PC-9 (cell line): Measurements from ENCODE around the gene FAM222B. TPM values are rescaled to one million over a fixed set of nuclear protein-coding genes. Genes with fewer than 3 reads are reported as not detected.
A peak's percentile ranks its signal among the peaks of the same experiment; 100 is the strongest.

ENCODE experiments used
- BruUV-seq: library from RNA; stranded (reverse); fragments of 400-500 nt; replicated peaks from 2 replicates; lab custom pipeline; 2021; lab: Mats Ljungman, UMichigan
- CTCF ChIA-PET: fragments of 300-600 bp; sonication (Branson Sonifier 250); formaldehyde crosslinking; loops from one replicate; lab custom pipeline; 2022; ENCODE audit warnings: antibody characterized with exemption; lab: Charles Lee
- POLR2A ChIA-PET: fragments of 300-600 bp; sonication (Branson Sonifier 250); formaldehyde crosslinking; loops from one replicate; lab custom pipeline; 2022; ENCODE audit warnings: antibody characterized with exemption; ENCODE audit not compliant: unreplicated experiment; lab: Charles Lee
- DNase-seq, 2 experiments: peaks; one replicate each; pipeline versions ENCODE4 v3.0.0 to v3.0.0-alpha.2; 2015 to 2022; ENCODE audit warnings: mixed read lengths in 1 of 2
- H2AFZ ChIP-seq: fragments of 200-600 bp; sonication (generic); 2 replicates; pipeline ENCODE4 v1.8.1; 2017; ENCODE audit warnings: antibody characterized with exemption
- H3F3A ChIP-seq: fragments of 200-600 bp; sonication (generic); 2 replicates; pipeline ENCODE4 v1.8.1; 2017; ENCODE audit warnings: antibody characterized with exemption, mild to moderate bottlenecking, low read depth; ENCODE audit not compliant: insufficient read depth
- H3K27ac ChIP-seq: fragments of 200-600 bp; sonication (generic); 2 replicates; pipeline ENCODE4 v1.6.1; 2016; ENCODE audit warnings: mixed run types
- H3K27me3 ChIP-seq: fragments of 200-600 bp; sonication (generic); 2 replicates; pipeline ENCODE4 v1.6.1; 2016; ENCODE audit warnings: low read depth, mixed run types; ENCODE audit not compliant: insufficient read depth
- H3K36me3 ChIP-seq: fragments of 200-600 bp; sonication (generic); 2 replicates; pipeline ENCODE4 v1.6.1; 2016; ENCODE audit warnings: low read depth, mixed run types
- H3K4me1 ChIP-seq: fragments of 200-600 bp; sonication (generic); replicated peaks from 2 replicates; pipeline ENCODE4 v1.6.1; 2016; ENCODE audit warnings: mixed run types; ENCODE audit not compliant: insufficient read depth
- H3K4me2 ChIP-seq: fragments of 200-600 bp; sonication (generic); 2 replicates; pipeline ENCODE4 v1.6.1; 2017; ENCODE audit warnings: mixed run types
- H3K4me3 ChIP-seq: fragments of 200-600 bp; sonication (generic); 2 replicates; pipeline ENCODE4 v1.6.1; 2016; ENCODE audit warnings: mixed run types
- H3K79me2 ChIP-seq: fragments of 200-600 bp; sonication (generic); 2 replicates; pipeline ENCODE4 v1.6.1; 2017; ENCODE audit warnings: low read depth, mixed run types
- H3K9me2 ChIP-seq: fragments of 200-600 bp; sonication (generic); 2 replicates; pipeline ENCODE4 v1.8.1; 2017; ENCODE audit warnings: mild to moderate bottlenecking; ENCODE audit not compliant: insufficient read depth
- H3K9me3 ChIP-seq: fragments of 200-600 bp; sonication (generic); 2 replicates; pipeline ENCODE4 v1.8.1; 2016; ENCODE audit warnings: low read depth; ENCODE audit not compliant: insufficient read depth
- H4K20me1 ChIP-seq: fragments of 200-600 bp; sonication (generic); 2 replicates; pipeline ENCODE4 v1.8.1; 2017; ENCODE audit not compliant: insufficient read depth
- EZH2 ChIP-seq: fragments of 200-600 bp; sonication (generic); IDR thresholded peaks from 2 replicates; pipeline ENCODE4 v1.8.0; 2017; ENCODE audit warnings: antibody characterized with exemption, low read depth
- intact Hi-C: fragments of 100-400 bp; cut with micrococcal nuclease; formaldehyde crosslinking; loops from one replicate; pipeline ENCODE4 v1.10.0; 2022; ENCODE audit not compliant: unreplicated experiment
- total RNA-seq: library from RNA; stranded (reverse); gene quantifications from 2 replicates; pipeline ENCODE4 v1.2.3, GENCODE V29; 2021
- TF ChIP-seq, protein P1 (sequence below): fragments of 200-600 bp; sonication (generic); conservative IDR thresholded peaks from 2 replicates; pipeline ENCODE4 v1.6.1; 2017; ENCODE audit warnings: mixed run types, antibody characterized with exemption, mild to moderate bottlenecking, moderate library complexity

The FAM222B gene
- total RNA-seq, 1 experiment from 2014 or later: 26.4 TPM

DNA sequence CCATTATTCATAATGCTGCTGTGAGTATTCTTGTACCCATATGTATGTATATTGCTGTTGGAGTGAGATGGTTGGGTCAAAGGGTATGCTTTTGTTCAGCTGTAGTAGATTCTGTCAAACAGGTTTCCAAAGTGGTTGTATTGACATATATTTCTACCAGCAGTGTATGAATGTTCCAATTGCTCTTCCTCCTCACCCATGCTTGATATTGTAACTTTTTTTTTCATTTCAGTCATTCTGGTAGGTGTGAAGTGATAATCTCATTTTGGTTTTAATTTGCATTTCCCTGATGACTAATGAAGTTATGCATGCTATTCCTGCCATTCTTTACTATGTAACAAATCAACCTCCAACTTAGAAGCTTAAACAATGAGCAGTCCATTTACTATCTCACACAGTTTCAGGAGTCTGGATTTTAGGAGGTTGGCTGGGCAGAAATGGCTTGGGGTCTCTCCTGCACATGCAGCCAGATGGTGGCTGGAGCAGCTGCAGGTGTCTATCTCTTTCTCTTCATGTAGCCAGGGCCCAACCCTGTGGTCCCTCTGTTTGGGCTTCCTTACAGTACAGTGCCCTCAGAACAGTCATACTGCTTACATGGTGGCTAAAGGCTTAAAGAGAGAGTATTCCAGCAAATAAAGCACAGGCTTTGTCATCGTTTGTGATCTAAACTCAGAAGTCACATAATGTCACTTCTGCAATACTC lies 33.4 kb upstream of the FAM222B start:
- H3F3A ChIP-seq: peaks cover 6% of the 10 kb centered on the region; the same call in 1 of the 2 replicates
- no peak overlapping the region for H2AFZ ChIP-seq
- no peaks in the 10 kb centered on the region for H4K20me1 ChIP-seq
- peak in 1 of 2 experiments; percentile 46 for DNase-seq
- no TSS peak for BruUV-seq
- H3K79me2 ChIP-seq: no peaks in the 10 kb centered on the region
- intact Hi-C loops: no loop called here
- H3K36me3 ChIP-seq: no peaks in the 10 kb centered on the region
- peaks cover 9% of the 10 kb centered on the region; the same call in 1 of the 2 replicates for H3K4me1 ChIP-seq
- H3K9me2 ChIP-seq: no peaks in the 10 kb centered on the region
- H3K4me3 ChIP-seq: no peak overlapping the region
- H3K4me2 ChIP-seq: 0 out of 2 replicates have a peak overlapping the region, but pooled peaks have one; percentile 9
- CTCF ChIA-PET: no interaction called here
- H3K27ac ChIP-seq: no peak overlapping the region
- no peaks in the 10 kb centered on the region for H3K27me3 ChIP-seq
- POLR2A ChIA-PET: no interaction called here
- TF ChIP-seq, protein P1, sequence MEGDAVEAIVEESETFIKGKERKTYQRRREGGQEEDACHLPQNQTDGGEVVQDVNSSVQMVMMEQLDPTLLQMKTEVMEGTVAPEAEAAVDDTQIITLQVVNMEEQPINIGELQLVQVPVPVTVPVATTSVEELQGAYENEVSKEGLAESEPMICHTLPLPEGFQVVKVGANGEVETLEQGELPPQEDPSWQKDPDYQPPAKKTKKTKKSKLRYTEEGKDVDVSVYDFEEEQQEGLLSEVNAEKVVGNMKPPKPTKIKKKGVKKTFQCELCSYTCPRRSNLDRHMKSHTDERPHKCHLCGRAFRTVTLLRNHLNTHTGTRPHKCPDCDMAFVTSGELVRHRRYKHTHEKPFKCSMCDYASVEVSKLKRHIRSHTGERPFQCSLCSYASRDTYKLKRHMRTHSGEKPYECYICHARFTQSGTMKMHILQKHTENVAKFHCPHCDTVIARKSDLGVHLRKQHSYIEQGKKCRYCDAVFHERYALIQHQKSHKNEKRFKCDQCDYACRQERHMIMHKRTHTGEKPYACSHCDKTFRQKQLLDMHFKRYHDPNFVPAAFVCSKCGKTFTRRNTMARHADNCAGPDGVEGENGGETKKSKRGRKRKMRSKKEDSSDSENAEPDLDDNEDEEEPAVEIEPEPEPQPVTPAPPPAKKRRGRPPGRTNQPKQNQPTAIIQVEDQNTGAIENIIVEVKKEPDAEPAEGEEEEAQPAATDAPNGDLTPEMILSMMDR: no peak
- TF ChIP-seq EZH2: no peak
- H3K9me3 ChIP-seq: no peaks in the 10 kb centered on the region

DNA sequence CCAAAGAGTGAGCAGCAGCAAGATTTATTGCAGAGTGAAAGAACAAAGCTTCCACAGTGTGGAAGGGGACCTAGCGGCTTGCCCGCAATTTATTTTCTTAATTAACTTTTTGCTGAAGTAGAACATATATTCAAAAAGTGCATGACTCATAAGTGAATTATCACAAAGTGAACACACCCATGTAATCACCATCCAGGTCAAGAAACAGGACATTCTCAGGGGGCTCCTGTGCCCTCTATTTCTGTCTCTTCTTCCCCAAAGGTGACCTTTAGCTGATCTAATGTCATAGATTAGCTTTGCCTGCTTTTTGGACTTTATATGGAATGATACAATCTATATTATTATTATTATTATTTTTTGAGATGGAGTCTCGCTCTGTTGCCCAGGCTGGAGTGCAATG lies 32.2 kb upstream of the FAM222B start:
- no peaks in the 10 kb centered on the region for H3K27me3 ChIP-seq
- CTCF ChIA-PET: no interaction called here
- H3K9me2 ChIP-seq: no peaks in the 10 kb centered on the region
- POLR2A ChIA-PET: no interaction called here
- BruUV-seq: no TSS peak
- H3F3A ChIP-seq: peaks cover 6% of the 10 kb centered on the region; the same call in 1 of the 2 replicates
- no peak overlapping the region for H3K27ac ChIP-seq
- H4K20me1 ChIP-seq: no peaks in the 10 kb centered on the region
- no peaks in the 10 kb centered on the region for H3K79me2 ChIP-seq
- H3K36me3 ChIP-seq: no peaks in the 10 kb centered on the region
- TF ChIP-seq EZH2: no peak
- TF ChIP-seq, protein P1: no peak
- no peak overlapping the region for H3K4me3 ChIP-seq
- H3K4me1 ChIP-seq: peaks cover 9% of the 10 kb centered on the region; the same call in 1 of the 2 replicates
- no peak overlapping the region for H3K4me2 ChIP-seq
- DNase-seq: no peak
- intact Hi-C loops: no loop called here
- no peaks in the 10 kb centered on the region for H3K9me3 ChIP-seq
- no peak overlapping the region for H2AFZ ChIP-seq

DNA sequence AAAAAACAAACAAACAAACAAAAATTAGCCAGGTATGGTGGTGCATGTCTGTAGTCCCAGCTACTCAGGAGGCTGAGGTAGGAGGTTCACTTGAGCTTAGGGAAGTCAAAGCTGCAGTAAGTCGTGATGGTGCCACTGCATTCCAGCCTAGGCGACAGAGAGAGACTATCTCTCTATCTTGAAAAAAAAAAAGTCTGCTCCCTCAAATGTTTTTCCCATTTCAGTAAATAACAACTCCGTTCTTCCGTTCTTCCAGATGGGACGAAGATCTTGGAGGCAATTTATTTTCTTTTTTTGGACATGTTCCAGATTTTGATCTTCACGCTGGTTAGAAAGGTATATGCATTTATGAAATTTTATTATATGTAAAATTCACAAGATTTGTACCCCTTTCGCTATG lies 31.2 kb upstream of the FAM222B start:
- Histone ChIP-seq H4K20me1 (no peaks in the 10 kb centered on the region), H3K27ac (no peak overlapping the region), H3K9me2 (no peaks in the 10 kb centered on the region), H3F3A (peaks cover 5% of the 10 kb centered on the region; the same call in 1 of the 2 replicates), H2AFZ (no peak overlapping the region), H3K4me2 (no peak overlapping the region), H3K36me3 (no peaks in the 10 kb centered on the region), H3K27me3 (no peaks in the 10 kb centered on the region), H3K4me3 (no peak overlapping the region), H3K79me2 (no peaks in the 10 kb centered on the region), H3K4me1 (peaks cover 9% of the 10 kb centered on the region; the same call in 1 of the 2 replicates), H3K9me3 (no peaks in the 10 kb centered on the region)
- POLR2A ChIA-PET: no interaction called here
- no peak for TF ChIP-seq EZH2
- TF ChIP-seq, protein P1: no peak
- DNase-seq: no peak
- intact Hi-C loops: no loop called here
- no TSS peak for BruUV-seq
- CTCF ChIA-PET: no interaction called here
